GM12878 (cell line): ENCODE data around the gene FCAMR. TPM values are rescaled to one million over a fixed set of nuclear protein-coding genes. Genes with fewer than 3 reads are reported as not detected.

Experiments used
- CEBPZ ChIP-seq: fragments of 150-350 bp; IDR thresholded peaks from 2 replicates; pipeline ENCODE4 v1.6.1; 2016; ENCODE audit warnings: low read depth, low read length
- ESRRA ChIP-seq: IDR thresholded peaks from 2 replicates; pipeline ENCODE4 v1.6.1; 2012; ENCODE audit warnings: mild to moderate bottlenecking, low read length, improper control_type of control experiment
- polyA plus RNA-seq, 11 experiments: library from polyadenylated mRNA; depleted of rRNA in 4 of 11; unstranded in 6 of 11; stranded (reverse) in 5 of 11; fragments of >200 nt; fragmentation: Nextera tagmentation in 4 of 11; fragmentation: Illumina TruSeq in 1 of 11; extraction: Ambion mirVana in 4 of 11; extraction: Trizol in 1 of 11; gene quantifications; 1 replicate in 1 of 11; 2 replicates in 10 of 11; pipeline versions ENCODE4 v1.2.1 to v1.2.3, GENCODE V29; 2011 to 2016; ENCODE audit warnings: inconsistent platforms in 2 of 11, missing spikeins in 2 of 11, low read depth in 1 of 11
- total RNA-seq, 4 experiments: library from RNA; depleted of rRNA in 3 of 4; stranded (reverse); fragments of >200 nt in 3 of 4; fragmentation: Illumina TruSeq in 1 of 4; extraction: Trizol in 1 of 4; gene quantifications; 2 replicates each; pipeline versions ENCODE4 v1.2.1 to v1.2.3, GENCODE V29; 2013 to 2021
- TF ChIP-seq, protein P1 (sequence below): IDR thresholded peaks from 2 replicates; pipeline ENCODE4 v1.6.1; 2012; ENCODE audit warnings: improper control_type of control experiment, low read depth, low read length; ENCODE audit not compliant: insufficient replicate concordance

Gene FCAMR
- total and polyA plus RNA-seq, 10 of the 15 experiments (the other 5 are each of a cell fraction or from before 2014, with no cell fraction given) = 0.04 to 0.15 (median 0.06) TPM; not detected in 3

GRCh38 chr1:206972728-206973127 is 2.5 kb upstream of the FCAMR start (continued):
- TF ChIP-seq, protein P1, sequence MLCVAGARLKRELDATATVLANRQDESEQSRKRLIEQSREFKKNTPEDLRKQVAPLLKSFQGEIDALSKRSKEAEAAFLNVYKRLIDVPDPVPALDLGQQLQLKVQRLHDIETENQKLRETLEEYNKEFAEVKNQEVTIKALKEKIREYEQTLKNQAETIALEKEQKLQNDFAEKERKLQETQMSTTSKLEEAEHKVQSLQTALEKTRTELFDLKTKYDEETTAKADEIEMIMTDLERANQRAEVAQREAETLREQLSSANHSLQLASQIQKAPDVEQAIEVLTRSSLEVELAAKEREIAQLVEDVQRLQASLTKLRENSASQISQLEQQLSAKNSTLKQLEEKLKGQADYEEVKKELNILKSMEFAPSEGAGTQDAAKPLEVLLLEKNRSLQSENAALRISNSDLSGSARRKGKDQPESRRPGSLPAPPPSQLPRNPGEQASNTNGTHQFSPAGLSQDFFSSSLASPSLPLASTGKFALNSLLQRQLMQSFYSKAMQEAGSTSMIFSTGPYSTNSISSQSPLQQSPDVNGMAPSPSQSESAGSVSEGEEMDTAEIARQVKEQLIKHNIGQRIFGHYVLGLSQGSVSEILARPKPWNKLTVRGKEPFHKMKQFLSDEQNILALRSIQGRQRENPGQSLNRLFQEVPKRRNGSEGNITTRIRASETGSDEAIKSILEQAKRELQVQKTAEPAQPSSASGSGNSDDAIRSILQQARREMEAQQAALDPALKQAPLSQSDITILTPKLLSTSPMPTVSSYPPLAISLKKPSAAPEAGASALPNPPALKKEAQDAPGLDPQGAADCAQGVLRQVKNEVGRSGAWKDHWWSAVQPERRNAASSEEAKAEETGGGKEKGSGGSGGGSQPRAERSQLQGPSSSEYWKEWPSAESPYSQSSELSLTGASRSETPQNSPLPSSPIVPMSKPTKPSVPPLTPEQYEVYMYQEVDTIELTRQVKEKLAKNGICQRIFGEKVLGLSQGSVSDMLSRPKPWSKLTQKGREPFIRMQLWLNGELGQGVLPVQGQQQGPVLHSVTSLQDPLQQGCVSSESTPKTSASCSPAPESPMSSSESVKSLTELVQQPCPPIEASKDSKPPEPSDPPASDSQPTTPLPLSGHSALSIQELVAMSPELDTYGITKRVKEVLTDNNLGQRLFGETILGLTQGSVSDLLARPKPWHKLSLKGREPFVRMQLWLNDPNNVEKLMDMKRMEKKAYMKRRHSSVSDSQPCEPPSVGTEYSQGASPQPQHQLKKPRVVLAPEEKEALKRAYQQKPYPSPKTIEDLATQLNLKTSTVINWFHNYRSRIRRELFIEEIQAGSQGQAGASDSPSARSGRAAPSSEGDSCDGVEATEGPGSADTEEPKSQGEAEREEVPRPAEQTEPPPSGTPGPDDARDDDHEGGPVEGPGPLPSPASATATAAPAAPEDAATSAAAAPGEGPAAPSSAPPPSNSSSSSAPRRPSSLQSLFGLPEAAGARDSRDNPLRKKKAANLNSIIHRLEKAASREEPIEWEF = no peak
- TF ChIP-seq CEBPZ (no peak), ESRRA (no peak)
- TF ChIP-seq, all 136 proteins: peak for 0
